OCI-LY1 (cell line): ENCODE measurements around the gene B4GALT2.

Source experiments
- H2AFZ ChIP-seq: fragments of 200-600 bp; sonication (generic), shearing (Covaris generic); 2 replicates; pipeline ENCODE4 v1.6.0; 2014; ENCODE audit warnings: antibody characterized with exemption, mild to moderate bottlenecking, low read length
- H3F3A ChIP-seq: fragments of 200-600 bp; sonication (generic), shearing (Covaris generic); 2 replicates; pipeline ENCODE4 v1.6.0; 2014; ENCODE audit warnings: mild to moderate bottlenecking, antibody characterized with exemption, low read length, moderate library complexity; ENCODE audit not compliant: insufficient read depth
- H3K27ac ChIP-seq: fragments of 200-600 bp; sonication (generic); 2 replicates; pipeline ENCODE4 v1.5.1; 2014; ENCODE audit warnings: low read length, mixed run types, mild to moderate bottlenecking, low read depth; ENCODE audit not compliant: poor library complexity, severe bottlenecking
- H3K27me3 ChIP-seq: fragments of 200-600 bp; sonication (generic); 2 replicates; pipeline ENCODE4 v1.6.0; 2014; ENCODE audit warnings: antibody characterized with exemption, mild to moderate bottlenecking, low read length, moderate library complexity; ENCODE audit not compliant: insufficient read depth
- H3K36me3 ChIP-seq: fragments of 200-600 bp; sonication (generic); 2 replicates; pipeline ENCODE4 v1.6.1; 2014; ENCODE audit warnings: mild to moderate bottlenecking, antibody characterized with exemption, low read length, moderate library complexity, mixed read lengths; ENCODE audit not compliant: insufficient read depth
- H3K4me1 ChIP-seq: fragments of 200-600 bp; sonication (generic); 2 replicates; pipeline ENCODE4 v1.5.1; 2014; ENCODE audit warnings: mild to moderate bottlenecking, low read length, moderate library complexity; ENCODE audit not compliant: insufficient read depth, severe bottlenecking
- H3K4me2 ChIP-seq: fragments of 200-600 bp; sonication (generic), shearing (Covaris generic); 2 replicates; pipeline ENCODE4 v1.6.1; 2014; ENCODE audit warnings: low read length
- H3K4me3 ChIP-seq: fragments of 200-600 bp; sonication (generic); 2 replicates; pipeline ENCODE4 v1.5.1; 2014; ENCODE audit warnings: low read length, low read depth, mild to moderate bottlenecking, mixed read lengths; ENCODE audit not compliant: poor library complexity, severe bottlenecking
- H3K79me2 ChIP-seq: fragments of 200-600 bp; shearing (Covaris generic); 2 replicates; pipeline ENCODE4 v1.6.1; 2016; ENCODE audit warnings: mixed run types, low read length, mixed read lengths; ENCODE audit not compliant: insufficient read depth
- H3K9ac ChIP-seq: fragments of 200-600 bp; sonication (generic), shearing (Covaris generic); 2 replicates; pipeline ENCODE4 v1.6.1; 2014; ENCODE audit warnings: mild to moderate bottlenecking, low read length, mixed read lengths
- H3K9me2 ChIP-seq: fragments of 200-600 bp; sonication (generic), shearing (Covaris generic); 2 replicates; pipeline ENCODE4 v1.6.1; 2014; ENCODE audit warnings: low read depth, mild to moderate bottlenecking, low read length, mixed read lengths
- H3K9me3 ChIP-seq: fragments of 200-600 bp; shearing (Covaris generic); 2 replicates; pipeline ENCODE4 v1.6.1; 2014; ENCODE audit warnings: low read length, mixed read lengths
- H4K20me1 ChIP-seq: fragments of 200-600 bp; sonication (generic), shearing (Covaris generic); 2 replicates; pipeline ENCODE4 v1.6.0; 2016; ENCODE audit warnings: mild to moderate bottlenecking, low read length; ENCODE audit not compliant: insufficient read depth
- CTCF ChIP-seq: fragments of 200-600 bp; sonication (generic), shearing (Covaris generic); IDR thresholded peaks from 2 replicates; pipeline ENCODE4 v1.5.1; 2017; ENCODE audit warnings: mild to moderate bottlenecking, antibody characterized with exemption, low read length, moderate library complexity, mixed read lengths
- EZH2 ChIP-seq: fragments of 200-600 bp; sonication (generic), shearing (Covaris generic); IDR thresholded peaks from 2 replicates; pipeline ENCODE4 v1.8.0; 2017; ENCODE audit warnings: borderline replicate concordance, mixed run types, mild to moderate bottlenecking, antibody characterized with exemption, low read length, moderate library complexity, mixed read lengths

The B4GALT2 gene

DNA sequence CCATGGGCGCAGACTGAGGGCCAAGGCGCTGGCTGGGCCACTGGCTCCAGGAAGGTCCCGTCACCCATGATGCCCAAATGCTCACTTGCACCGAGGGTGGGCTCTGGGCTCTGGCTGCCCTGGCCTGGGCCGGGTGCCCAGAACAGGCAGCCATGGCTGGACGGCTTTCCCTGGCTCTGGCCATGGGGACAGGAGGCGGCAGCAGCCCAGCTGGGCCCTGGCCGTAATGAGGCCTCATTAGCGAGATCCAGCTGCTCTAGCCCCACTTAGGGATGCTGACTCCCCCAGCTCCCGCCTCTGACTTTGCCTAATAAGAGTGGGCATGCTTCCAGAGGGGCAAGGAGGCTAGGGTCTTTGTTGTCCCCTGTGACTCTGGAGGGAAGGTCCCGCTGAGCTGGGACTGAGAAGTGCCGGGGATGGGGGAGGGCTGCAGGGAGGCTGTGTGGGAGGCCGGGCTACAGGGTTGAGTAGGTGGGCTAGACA lies 40.5 kb downstream of the B4GALT2 start:
- Histone ChIP-seq H3K36me3 (no peaks in the 10 kb centered on the region), H3F3A (no peaks in the 10 kb centered on the region), H3K4me2 (no peak overlapping the region), H3K27me3 (no peaks in the 10 kb centered on the region; the same call in 1 of the 2 replicates), H3K9me2 (no peaks in the 10 kb centered on the region), H3K79me2 (no peaks in the 10 kb centered on the region), H3K9me3 (no peaks in the 10 kb centered on the region), H4K20me1 (no peaks in the 10 kb centered on the region), H2AFZ (no peak overlapping the region), H3K4me1 (peaks cover under 1% of the 10 kb centered on the region), H3K4me3 (no peak overlapping the region), H3K9ac (no peak overlapping the region), H3K27ac (no peak overlapping the region)
- TF ChIP-seq CTCF (no peak), EZH2 (no peak)

DNA sequence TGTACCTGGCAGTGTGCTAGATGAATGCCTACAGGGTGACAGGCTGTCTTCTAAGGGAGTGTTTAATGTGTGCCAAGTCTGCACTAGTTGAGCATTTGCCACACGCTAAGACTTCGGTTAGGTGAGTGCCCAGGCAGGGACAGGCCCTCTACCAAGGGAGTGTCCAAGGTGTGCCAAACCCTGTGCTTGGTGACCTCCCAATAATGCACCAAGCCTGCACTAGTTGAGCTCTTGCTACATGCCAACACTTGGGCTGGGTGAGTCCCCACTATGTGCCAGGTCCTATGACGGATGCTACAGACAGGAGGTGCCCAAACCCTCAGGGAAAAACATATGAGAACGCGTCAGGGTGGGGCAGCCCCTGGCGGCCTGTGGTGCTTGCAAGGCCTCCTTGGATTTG lies 41.5 kb downstream of the B4GALT2 start:
- H3K79me2 ChIP-seq = no peaks in the 10 kb centered on the region
- H3K9ac ChIP-seq = no peak overlapping the region
- peaks cover 10% of the 10 kb centered on the region for H3K4me1 ChIP-seq
- TF ChIP-seq CTCF = no peak
- no peak for TF ChIP-seq EZH2
- H3K4me3 ChIP-seq = no peak overlapping the region
- H3K9me3 ChIP-seq = no peaks in the 10 kb centered on the region
- no peak overlapping the region for H2AFZ ChIP-seq
- no peaks in the 10 kb centered on the region; the same call in 1 of the 2 replicates for H3K27me3 ChIP-seq
- H4K20me1 ChIP-seq = no peaks in the 10 kb centered on the region
- H3K4me2 ChIP-seq = no peak overlapping the region
- no peaks in the 10 kb centered on the region for H3K36me3 ChIP-seq
- no peaks in the 10 kb centered on the region for H3K9me2 ChIP-seq
- no peak overlapping the region for H3K27ac ChIP-seq
- H3F3A ChIP-seq = no peaks in the 10 kb centered on the region

GRCh38 chr1:44021156-44021555 lies 42.1 kb downstream of the B4GALT2 start:
- Histone ChIP-seq H3F3A (no peaks in the 10 kb centered on the region), H3K9me2 (no peaks in the 10 kb centered on the region), H3K9ac (no peak overlapping the region), H3K79me2 (no peaks in the 10 kb centered on the region), H3K9me3 (no peaks in the 10 kb centered on the region), H2AFZ (no peak overlapping the region), H3K4me1 (peaks cover 17% of the 10 kb centered on the region), H3K4me3 (no peak overlapping the region), H3K27ac (no peak overlapping the region), H3K27me3 (no peaks in the 10 kb centered on the region), H3K36me3 (no peaks in the 10 kb centered on the region), H4K20me1 (no peaks in the 10 kb centered on the region), H3K4me2 (no peak overlapping the region)
- TF ChIP-seq EZH2 = no peak
- TF ChIP-seq CTCF = no peak
